HepG2 (cell line): Measurements from ENCODE around the gene MYH9. TPM values are rescaled to one million over a fixed set of nuclear protein-coding genes. Genes with fewer than 3 reads are reported as not detected.
"Not testable (repeated sequence)": the region's sequence is repeated elsewhere in the genome, so short reads cannot be mapped to it uniquely, and the experiment has no call there.

Source experiments
- CEBPG ChIP-seq: IDR thresholded peaks from 2 replicates; pipeline ENCODE4 v1.6.1; 2016
- FOSL2 ChIP-seq: sonication (generic); formaldehyde crosslinking; IDR thresholded peaks from 2 replicates; pipeline ENCODE4 v1.4.0; 2020; ENCODE audit warnings: missing genetic modification reagents
- MEF2D ChIP-seq: sonication (generic); formaldehyde crosslinking; IDR thresholded peaks from 2 replicates; pipeline ENCODE4 v1.5.1; 2020; ENCODE audit warnings: mild to moderate bottlenecking, missing genetic modification reagents
- MYC ChIP-seq: sonication (generic); formaldehyde crosslinking; IDR thresholded peaks from 2 replicates; pipeline ENCODE4 v1.9.0; 2021; ENCODE audit warnings: missing genetic modification reagents, borderline replicate concordance
- NR2F1 ChIP-seq, 2 experiments: fragments of 450-650 bp in 1 of 2; formaldehyde crosslinking in 1 of 2; IDR thresholded peaks; 2 replicates each; pipeline versions ENCODE4 v1.5.0 to v1.6.1; 2016 to 2020; ENCODE audit warnings: mild to moderate bottlenecking in 1 of 2, missing compliant biosample characterization in 1 of 2, missing genetic modification reagents in 1 of 2, moderate library complexity in 1 of 2
- PITX1 ChIP-seq: sonication (generic); formaldehyde crosslinking; IDR thresholded peaks from 2 replicates; pipeline ENCODE4 v1.5.1; 2020; ENCODE audit warnings: mild to moderate bottlenecking, missing genetic modification reagents
- UBTF ChIP-seq: sonication (generic); formaldehyde crosslinking; IDR thresholded peaks from 2 replicates; pipeline ENCODE4 v1.4.0; 2020; ENCODE audit warnings: mild to moderate bottlenecking, missing genetic modification reagents
- ZBTB7A ChIP-seq: sonication (generic); formaldehyde crosslinking; IDR thresholded peaks from 2 replicates; pipeline ENCODE4 v1.8.0; 2022; ENCODE audit warnings: mild to moderate bottlenecking, missing genetic modification reagents
- polyA plus RNA-seq, 8 experiments: library from polyadenylated mRNA; depleted of rRNA in 3 of 8; stranded (reverse) in 7 of 8; unstranded in 1 of 8; fragments of >200 nt; fragmentation: Illumina TruSeq in 4 of 8; extraction: Trizol in 4 of 8; gene quantifications; 2 replicates each; pipeline versions ENCODE4 v1.2.1 to v1.2.3, GENCODE V29; 2011 to 2016; ENCODE audit warnings: low read depth in 4 of 8, missing spikeins in 1 of 8, mixed read lengths in 1 of 8; ENCODE audit not compliant: insufficient read depth in 1 of 8
- total RNA-seq, 5 experiments: library from RNA; depleted of rRNA; stranded (reverse); fragments of >200 nt; fragmentation: Illumina TruSeq; extraction: Trizol; gene quantifications; 2 replicates each; pipeline ENCODE4 v1.2.3, GENCODE V29; 2016; ENCODE audit warnings: low read depth in 1 of 5
- TF ChIP-seq, protein P1 (sequence below), 2 experiments: sonication (generic) in 1 of 2; formaldehyde crosslinking in 1 of 2; IDR thresholded peaks; 2 replicates each; pipeline versions ENCODE4 v1.6.1 to v1.9.0; 2014 to 2022; ENCODE audit warnings: antibody characterized with exemption in 1 of 2, borderline replicate concordance in 1 of 2, inconsistent platforms in 1 of 2, low read depth in 1 of 2, missing genetic modification reagents in 1 of 2
- TF ChIP-seq, protein P2 (sequence below): IDR thresholded peaks from 2 replicates; pipeline ENCODE4 v1.4.0; 2020; ENCODE audit warnings: mild to moderate bottlenecking, missing genetic modification reagents
- TF ChIP-seq, protein P3 (sequence below): sonication (generic); formaldehyde crosslinking; conservative IDR thresholded peaks from 2 replicates; pipeline ENCODE4 v1.4.0; 2020; ENCODE audit warnings: missing genetic modification reagents

The MYH9 gene
- total and polyA plus RNA-seq, 2 of the 13 experiments (the other 11 are each of a cell fraction or from before 2014, with no cell fraction given): 50.7 to 98.5 TPM

DNA sequence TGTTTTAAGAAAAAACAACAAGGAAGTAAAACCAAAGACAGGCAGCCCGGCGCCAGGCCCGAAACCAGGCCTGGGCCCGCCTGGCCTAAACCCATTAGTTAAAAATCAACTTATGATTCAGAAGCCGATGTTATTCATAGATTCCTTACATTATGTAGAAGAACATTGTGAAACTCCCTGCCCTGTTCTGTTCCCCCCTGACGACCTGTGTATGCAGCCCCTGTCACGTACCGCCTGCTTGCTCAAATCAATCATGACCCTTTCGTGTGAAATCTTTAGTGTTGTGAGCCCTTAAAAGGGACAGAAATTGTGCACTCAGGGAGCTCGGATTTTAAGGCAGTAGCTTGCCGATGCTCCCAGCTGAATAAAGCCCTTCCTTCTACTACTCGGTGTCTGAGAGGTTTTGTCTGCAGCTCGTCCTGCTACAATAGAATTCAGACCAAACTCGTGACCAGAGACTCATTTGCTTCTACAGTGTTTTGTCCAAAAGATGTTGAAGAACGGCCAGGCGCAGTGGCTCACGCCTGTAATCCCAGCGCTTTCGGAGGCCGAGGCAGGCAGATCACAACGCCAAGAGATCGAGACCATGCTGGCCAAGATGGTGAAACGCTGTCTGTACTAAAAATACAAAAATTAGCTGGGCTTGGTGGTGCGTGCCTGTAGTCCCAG lies 137.3 kb downstream of the MYH9 start (continued):
- TF ChIP-seq, protein P1, sequence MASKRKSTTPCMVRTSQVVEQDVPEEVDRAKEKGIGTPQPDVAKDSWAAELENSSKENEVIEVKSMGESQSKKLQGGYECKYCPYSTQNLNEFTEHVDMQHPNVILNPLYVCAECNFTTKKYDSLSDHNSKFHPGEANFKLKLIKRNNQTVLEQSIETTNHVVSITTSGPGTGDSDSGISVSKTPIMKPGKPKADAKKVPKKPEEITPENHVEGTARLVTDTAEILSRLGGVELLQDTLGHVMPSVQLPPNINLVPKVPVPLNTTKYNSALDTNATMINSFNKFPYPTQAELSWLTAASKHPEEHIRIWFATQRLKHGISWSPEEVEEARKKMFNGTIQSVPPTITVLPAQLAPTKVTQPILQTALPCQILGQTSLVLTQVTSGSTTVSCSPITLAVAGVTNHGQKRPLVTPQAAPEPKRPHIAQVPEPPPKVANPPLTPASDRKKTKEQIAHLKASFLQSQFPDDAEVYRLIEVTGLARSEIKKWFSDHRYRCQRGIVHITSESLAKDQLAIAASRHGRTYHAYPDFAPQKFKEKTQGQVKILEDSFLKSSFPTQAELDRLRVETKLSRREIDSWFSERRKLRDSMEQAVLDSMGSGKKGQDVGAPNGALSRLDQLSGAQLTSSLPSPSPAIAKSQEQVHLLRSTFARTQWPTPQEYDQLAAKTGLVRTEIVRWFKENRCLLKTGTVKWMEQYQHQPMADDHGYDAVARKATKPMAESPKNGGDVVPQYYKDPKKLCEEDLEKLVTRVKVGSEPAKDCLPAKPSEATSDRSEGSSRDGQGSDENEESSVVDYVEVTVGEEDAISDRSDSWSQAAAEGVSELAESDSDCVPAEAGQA (IDR thresholded peaks at IDR 0.05; ENCODE audit: low read depth): not testable (repeated sequence)
- TF ChIP-seq, protein P1 (CRISPR knock-in tag; IDR thresholded peaks at IDR 0.05; ENCODE audit: borderline replicate concordance): 0 out of 2 replicates have a peak, but pooled peaks have one; percentile 26
- TF ChIP-seq, protein P2, sequence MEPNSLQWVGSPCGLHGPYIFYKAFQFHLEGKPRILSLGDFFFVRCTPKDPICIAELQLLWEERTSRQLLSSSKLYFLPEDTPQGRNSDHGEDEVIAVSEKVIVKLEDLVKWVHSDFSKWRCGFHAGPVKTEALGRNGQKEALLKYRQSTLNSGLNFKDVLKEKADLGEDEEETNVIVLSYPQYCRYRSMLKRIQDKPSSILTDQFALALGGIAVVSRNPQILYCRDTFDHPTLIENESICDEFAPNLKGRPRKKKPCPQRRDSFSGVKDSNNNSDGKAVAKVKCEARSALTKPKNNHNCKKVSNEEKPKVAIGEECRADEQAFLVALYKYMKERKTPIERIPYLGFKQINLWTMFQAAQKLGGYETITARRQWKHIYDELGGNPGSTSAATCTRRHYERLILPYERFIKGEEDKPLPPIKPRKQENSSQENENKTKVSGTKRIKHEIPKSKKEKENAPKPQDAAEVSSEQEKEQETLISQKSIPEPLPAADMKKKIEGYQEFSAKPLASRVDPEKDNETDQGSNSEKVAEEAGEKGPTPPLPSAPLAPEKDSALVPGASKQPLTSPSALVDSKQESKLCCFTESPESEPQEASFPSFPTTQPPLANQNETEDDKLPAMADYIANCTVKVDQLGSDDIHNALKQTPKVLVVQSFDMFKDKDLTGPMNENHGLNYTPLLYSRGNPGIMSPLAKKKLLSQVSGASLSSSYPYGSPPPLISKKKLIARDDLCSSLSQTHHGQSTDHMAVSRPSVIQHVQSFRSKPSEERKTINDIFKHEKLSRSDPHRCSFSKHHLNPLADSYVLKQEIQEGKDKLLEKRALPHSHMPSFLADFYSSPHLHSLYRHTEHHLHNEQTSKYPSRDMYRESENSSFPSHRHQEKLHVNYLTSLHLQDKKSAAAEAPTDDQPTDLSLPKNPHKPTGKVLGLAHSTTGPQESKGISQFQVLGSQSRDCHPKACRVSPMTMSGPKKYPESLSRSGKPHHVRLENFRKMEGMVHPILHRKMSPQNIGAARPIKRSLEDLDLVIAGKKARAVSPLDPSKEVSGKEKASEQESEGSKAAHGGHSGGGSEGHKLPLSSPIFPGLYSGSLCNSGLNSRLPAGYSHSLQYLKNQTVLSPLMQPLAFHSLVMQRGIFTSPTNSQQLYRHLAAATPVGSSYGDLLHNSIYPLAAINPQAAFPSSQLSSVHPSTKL (CRISPR knock-in tag): peak; percentile 86
- TF ChIP-seq NR2F1 (CRISPR knock-in tag; IDR thresholded peaks at IDR 0.05) (peak in 1 of 2 experiments; percentile 37; a peak in 1 of 4 replicates), UBTF (CRISPR knock-in tag) (0 out of 2 replicates have a peak, but pooled peaks have one; percentile 17), MEF2D (CRISPR knock-in tag) (peak; percentile 89), PITX1 (CRISPR knock-in tag) (peak; percentile 42; the same call in 1 of the 2 replicates), ZBTB7A (CRISPR knock-in tag) (peak; percentile 50; the same call in 1 of the 2 replicates), MYC (CRISPR knock-in tag) (peak; percentile 38; the same call in 1 of the 2 replicates), FOSL2 (CRISPR knock-in tag) (peak; percentile 64), CEBPG (CRISPR knock-in tag) (peak; percentile 90)
- TF ChIP-seq, protein P3, sequence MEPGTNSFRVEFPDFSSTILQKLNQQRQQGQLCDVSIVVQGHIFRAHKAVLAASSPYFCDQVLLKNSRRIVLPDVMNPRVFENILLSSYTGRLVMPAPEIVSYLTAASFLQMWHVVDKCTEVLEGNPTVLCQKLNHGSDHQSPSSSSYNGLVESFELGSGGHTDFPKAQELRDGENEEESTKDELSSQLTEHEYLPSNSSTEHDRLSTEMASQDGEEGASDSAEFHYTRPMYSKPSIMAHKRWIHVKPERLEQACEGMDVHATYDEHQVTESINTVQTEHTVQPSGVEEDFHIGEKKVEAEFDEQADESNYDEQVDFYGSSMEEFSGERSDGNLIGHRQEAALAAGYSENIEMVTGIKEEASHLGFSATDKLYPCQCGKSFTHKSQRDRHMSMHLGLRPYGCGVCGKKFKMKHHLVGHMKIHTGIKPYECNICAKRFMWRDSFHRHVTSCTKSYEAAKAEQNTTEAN (CRISPR knock-in tag): 0 out of 2 replicates have a peak, but pooled peaks have one; percentile 18
